Endodermal cell (in vitro differentiated cells): ENCODE data around the gene TGIF1. TPM values are rescaled to one million over a fixed set of nuclear protein-coding genes. Genes with fewer than 3 reads are reported as not detected.

Experiments
- DNase-seq: peaks from one replicate; pipeline ENCODE4 v3.0.0-alpha.2; 2017
- H3K27ac ChIP-seq: 2 replicates; pipeline ENCODE4 v1.5.1; 2013; ENCODE audit warnings: mild to moderate bottlenecking, low read depth, low read length, moderate library complexity
- H3K27me3 ChIP-seq: 2 replicates; pipeline ENCODE4 v1.6.1; 2013; ENCODE audit warnings: mild to moderate bottlenecking, low read length, moderate library complexity; ENCODE audit not compliant: insufficient read depth, control insufficient read depth, poor library complexity, severe bottlenecking
- H3K36me3 ChIP-seq: 2 replicates; pipeline ENCODE4 v1.7.0; 2013; ENCODE audit warnings: mild to moderate bottlenecking, low read length, moderate library complexity; ENCODE audit not compliant: control insufficient read depth, insufficient read depth
- H3K4me1 ChIP-seq: one replicate; pipeline ENCODE4 v1.7.0; 2013; ENCODE audit warnings: low read length; ENCODE audit not compliant: control insufficient read depth, insufficient read depth
- H3K4me3 ChIP-seq: 2 replicates; pipeline ENCODE4 v1.5.1; 2013; ENCODE audit warnings: mild to moderate bottlenecking, low read length, moderate library complexity
- H3K9ac ChIP-seq: 2 replicates; pipeline ENCODE4 v1.6.1; 2013; ENCODE audit warnings: mild to moderate bottlenecking, low read length, moderate library complexity; ENCODE audit not compliant: poor library complexity, severe bottlenecking; ENCODE audit errors: extremely low read depth
- H3K9me3 ChIP-seq: 2 replicates; pipeline ENCODE4 v1.6.1; 2013; ENCODE audit warnings: mild to moderate bottlenecking, low read length, moderate library complexity; ENCODE audit not compliant: control insufficient read depth
- H3K27ac Mint-ChIP-seq: 2 replicates; pipeline ENCODE4 v1.8.0; 2020; ENCODE audit warnings: mixed read lengths
- H3K27me3 Mint-ChIP-seq: 2 replicates; pipeline ENCODE4 v1.8.0; 2021; ENCODE audit warnings: mild to moderate bottlenecking, mixed read lengths; ENCODE audit not compliant: insufficient read depth
- H3K36me3 Mint-ChIP-seq: 2 replicates; pipeline ENCODE4 v1.8.0; 2020; ENCODE audit warnings: low read depth, mixed read lengths
- H3K4me1 Mint-ChIP-seq: 2 replicates; pipeline ENCODE4 v1.8.0; 2020; ENCODE audit warnings: mixed read lengths
- H3K4me3 Mint-ChIP-seq: 2 replicates; pipeline ENCODE4 v1.8.0; 2020; ENCODE audit warnings: mild to moderate bottlenecking, moderate library complexity, mixed read lengths
- H3K9me3 Mint-ChIP-seq: 2 replicates; pipeline ENCODE4 v1.8.0; 2020; ENCODE audit warnings: mild to moderate bottlenecking, mixed read lengths
- CTCF ChIP-seq: fragments of 200-600 bp; sonication (generic); conservative IDR thresholded peaks from 2 replicates; pipeline ENCODE4 v1.5.0; 2021; ENCODE audit warnings: antibody characterized with exemption, mild to moderate bottlenecking
- WGBS, 2 experiments: methylation state at CpG; one replicate each; pipeline versions ENCODE4 v1.1.5 to v1.1.7; 2013; ENCODE audit warnings: missing lambda C conversion rate in 2 of 2, mixed read lengths in 1 of 2; ENCODE audit not compliant: insufficient coverage in 1 of 2, insufficient read length in 1 of 2; 5-methylcytosine and 5-hydroxymethylcytosine counted together
- total RNA-seq, 2 donors: library from RNA; stranded (reverse); fragmentation: NEBNext Ultra II Directional in 1 of 2; extraction: Animal tissue kit (Norgen Biotek cat#: 25700) in 1 of 2; gene quantifications; 2 replicates in 1 of 2; 3 replicates in 1 of 2; pipeline ENCODE4 v1.2.1, GENCODE V29; 2021

Gene TGIF1
- total RNA-seq, 2 donors from 2014 or later: 417 to 575 TPM

GRCh38 chr18:3458378-3458777 is 8.4 kb downstream of the TGIF1 start:
- Mint-ChIP-seq H3K27me3 (no peaks in the 10 kb centered on the region), H3K27ac (peak overlapping the region; percentile 62), H3K4me1 (peaks cover 67% of the 10 kb centered on the region), H3K36me3 (peaks cover 75% of the 10 kb centered on the region), H3K4me3 (peak overlapping the region; percentile 100), H3K9me3 (no peaks in the 10 kb centered on the region)
- Histone ChIP-seq H3K4me3 (peak overlapping the region; percentile 44), H3K4me1 (peaks cover 17% of the 10 kb centered on the region), H3K27ac (peak overlapping the region; percentile 63), H3K27me3 (no peaks in the 10 kb centered on the region), H3K9me3 (peaks cover 7% of the 10 kb centered on the region), H3K9ac (no peak overlapping the region), H3K36me3 (peaks cover 67% of the 10 kb centered on the region)
- no peak for DNase-seq
- 75 to 86% methylated on average over 2 to 3 of the region's 3 CpGs for WGBS, 2 experiments
- TF ChIP-seq CTCF: no peak

- H3K36me3 ChIP-seq: peaks cover 67% of the 10 kb centered on the region
- no peak for DNase-seq
- H3K9ac ChIP-seq: no peak overlapping the region
- WGBS, 2 experiments: 94 to 100% methylated on average over 2 to 5 of the region's 5 CpGs
- peak overlapping the region; percentile 63 for H3K27ac ChIP-seq
- Mint-ChIP-seq H3K9me3 (no peaks in the 10 kb centered on the region), H3K36me3 (peaks cover 68% of the 10 kb centered on the region), H3K27me3 (no peaks in the 10 kb centered on the region), H3K4me1 (peaks cover 67% of the 10 kb centered on the region), H3K4me3 (peak overlapping the region; percentile 100), H3K27ac (peak overlapping the region; percentile 62)
- H3K27me3 ChIP-seq: no peaks in the 10 kb centered on the region
- H3K4me3 ChIP-seq: peak overlapping the region; percentile 44
- TF ChIP-seq CTCF: no peak
- peaks cover 7% of the 10 kb centered on the region for H3K9me3 ChIP-seq
- peaks cover 17% of the 10 kb centered on the region for H3K4me1 ChIP-seq
Measured at GRCh38 chr18:3458952-3459853, 9.2 kb downstream of the TGIF1 start.

GRCh38 chr18:3460823-3461398 is 10.9 kb downstream of the TGIF1 start:
- Histone ChIP-seq H3K4me1 (peaks cover 11% of the 10 kb centered on the region), H3K36me3 (peaks cover 60% of the 10 kb centered on the region), H3K9ac (no peak overlapping the region), H3K27me3 (no peaks in the 10 kb centered on the region), H3K4me3 (no peak overlapping the region), H3K27ac (peak overlapping the region; percentile 42), H3K9me3 (peaks cover 7% of the 10 kb centered on the region)
- Mint-ChIP-seq H3K4me3 (no peak overlapping the region), H3K9me3 (no peaks in the 10 kb centered on the region), H3K36me3 (peaks cover 57% of the 10 kb centered on the region), H3K27me3 (no peaks in the 10 kb centered on the region), H3K27ac (peak overlapping the region; percentile 35), H3K4me1 (peaks cover 53% of the 10 kb centered on the region)
- 93% methylated on average over 4 of the region's 4 CpGs; no CpG with 5 or more reads in 1 of the 2 experiments for WGBS, 2 experiments
- TF ChIP-seq CTCF: no peak
- no peak for DNase-seq
